Inflammatory macrophage treated with lipopolysaccharide for 4 hours (primary cell): ENCODE results near the gene SPATA6L.
A peak's percentile ranks its signal among the peaks of the same experiment; 100 is the strongest.

Experiments
- DNase-seq: peaks from one replicate; pipeline ENCODE4 v3.0.0-alpha.2; 2020

SPATA6L gene

GRCh38 chr9:4581861-4582565 lies 84.3 kb downstream of the SPATA6L start:
- no peak for DNase-seq

DNA sequence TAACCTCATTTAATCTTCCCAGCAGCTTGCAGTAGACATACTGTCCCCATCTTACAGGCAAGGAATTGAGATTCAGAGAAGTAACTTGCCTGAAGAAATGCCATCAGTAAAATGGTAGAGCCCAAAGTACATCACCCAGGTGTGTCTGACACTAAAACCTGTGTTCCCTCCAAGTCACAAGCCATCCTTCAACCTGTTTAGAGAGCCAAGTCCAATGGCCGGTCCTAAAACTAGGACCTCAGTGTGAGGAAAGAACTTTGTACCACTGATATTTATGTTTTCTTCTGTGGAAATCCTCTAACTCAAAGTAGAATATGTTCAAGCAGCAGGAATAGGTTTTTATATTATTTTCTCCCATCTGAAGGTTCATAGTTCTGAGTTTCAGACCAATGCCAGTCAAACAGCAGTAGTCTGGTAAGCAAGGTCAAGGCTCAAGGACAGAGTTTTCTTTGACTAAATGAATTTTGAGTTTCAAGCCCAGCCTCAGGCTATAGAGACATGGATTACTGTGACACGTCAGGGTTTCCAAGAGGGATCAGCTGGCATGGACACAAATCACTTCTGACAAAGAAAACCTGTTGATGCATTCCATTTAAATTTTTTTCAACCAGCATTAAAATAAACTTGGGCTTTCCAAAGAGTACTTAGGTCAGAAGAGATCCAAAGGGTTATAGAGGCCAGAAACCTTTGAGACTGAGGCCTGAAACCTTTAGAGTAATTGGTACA lies 85.1 kb downstream of the SPATA6L start:
- DNase-seq = no peak

DNA sequence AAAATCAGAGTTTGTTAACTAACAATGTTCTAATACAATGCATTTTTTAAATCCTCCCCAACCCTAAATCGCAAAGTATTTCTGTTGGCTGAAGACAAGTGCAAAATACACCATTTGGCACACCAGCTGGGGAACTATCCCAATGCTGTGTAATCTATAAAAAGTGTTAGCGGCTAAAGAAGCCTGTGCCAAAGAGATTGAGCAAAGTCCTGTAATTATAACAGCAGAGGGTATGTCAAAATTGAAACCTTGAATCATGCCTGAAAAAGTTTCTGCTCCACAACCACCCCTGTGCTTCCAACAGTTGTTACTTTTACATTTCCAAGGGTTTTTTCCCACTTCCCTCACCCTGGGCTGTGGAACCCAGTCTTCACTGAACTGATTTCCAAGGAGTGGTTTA lies 87.3 kb downstream of the SPATA6L start:
- no peak for DNase-seq

DNA sequence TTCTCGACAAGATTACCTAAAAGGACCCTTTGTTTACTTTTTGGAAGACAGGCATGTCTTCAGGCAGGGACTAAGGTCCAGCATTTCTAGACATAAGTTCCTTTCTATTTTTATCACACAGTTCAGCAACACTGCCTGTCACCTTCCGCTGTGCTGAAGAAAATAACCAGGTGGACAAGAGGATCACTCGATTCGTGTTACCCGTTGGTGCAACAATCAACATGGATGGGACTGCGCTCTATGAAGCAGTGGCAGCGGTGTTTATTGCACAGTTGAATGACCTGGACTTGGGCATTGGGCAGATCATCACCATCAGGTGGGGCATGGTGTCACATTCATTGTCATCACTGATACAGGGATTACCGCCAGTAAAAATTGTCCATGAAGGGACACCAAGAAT lies 89.8 kb downstream of the SPATA6L start:
- no peak for DNase-seq

DNA sequence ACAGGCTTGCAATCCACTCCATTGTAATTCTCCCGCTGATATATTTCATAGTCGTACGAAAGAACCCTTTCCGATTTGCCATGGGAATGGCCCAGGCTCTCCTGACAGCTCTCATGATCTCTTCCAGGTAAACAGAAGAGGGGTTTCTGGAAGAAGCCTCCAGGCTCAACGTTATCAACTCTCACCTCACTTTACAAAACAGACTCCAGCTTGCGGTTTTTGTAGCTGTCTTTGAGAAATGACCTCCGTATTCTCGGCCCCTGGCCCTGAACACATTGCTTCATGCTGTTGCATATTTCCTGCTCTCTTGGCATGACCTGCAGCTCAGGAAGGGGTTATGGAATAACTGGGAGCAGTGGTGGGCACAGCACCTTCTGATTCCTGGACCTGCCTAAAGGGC lies 90.3 kb downstream of the SPATA6L start:
- no peak for DNase-seq

DNA sequence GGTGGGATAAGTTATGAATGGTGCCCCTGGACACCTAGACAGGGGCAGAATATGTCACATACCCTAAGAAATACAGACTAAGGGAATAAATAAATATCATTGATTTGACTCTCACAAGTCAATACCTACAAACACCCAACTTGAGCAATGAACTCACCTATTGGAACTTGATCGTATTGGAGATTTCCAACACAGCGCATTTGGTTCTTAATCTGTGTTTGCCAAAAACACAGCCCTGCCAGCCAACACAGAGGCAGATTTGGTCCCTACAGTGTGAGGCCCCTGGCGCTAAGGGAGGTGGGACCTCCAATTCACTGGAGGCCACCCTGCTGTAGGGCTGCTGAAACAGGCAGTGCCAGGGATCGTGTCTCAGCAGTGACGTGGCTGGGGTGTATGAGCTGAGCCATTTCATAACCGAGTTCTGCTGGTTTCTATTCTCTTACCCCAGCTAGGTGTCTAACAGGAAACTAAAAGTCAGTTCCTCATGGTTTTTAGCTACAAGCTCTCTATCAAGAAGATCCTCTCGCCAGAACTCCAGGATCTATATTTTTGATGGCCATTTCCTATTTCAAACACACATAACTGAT lies 91.5 kb downstream of the SPATA6L start:
- DNase-seq = peak; percentile 4

- DNase-seq = no peak
These were observed 92.5 kb downstream of the SPATA6L start for GRCh38 chr9:4573634-4574389.

DNA sequence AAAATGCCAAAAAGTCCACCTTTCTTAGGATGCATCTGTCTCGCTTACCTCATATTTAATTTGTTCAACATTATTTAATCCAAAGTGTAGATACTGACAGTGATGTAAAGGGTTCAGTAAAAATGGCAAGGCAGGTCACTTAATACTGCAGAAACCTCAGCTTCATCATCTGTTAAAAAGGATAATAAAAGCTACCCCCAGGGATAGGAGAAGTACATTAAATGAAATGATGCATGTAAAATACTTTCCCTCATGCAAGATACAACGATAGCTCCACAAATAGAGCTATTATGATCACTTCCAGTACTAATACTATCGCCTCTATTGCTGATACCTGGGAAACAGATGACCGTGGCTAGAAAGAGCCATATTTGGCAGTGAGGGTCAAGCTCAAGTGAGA lies 93.1 kb downstream of the SPATA6L start:
- DNase-seq = no peak

GRCh38 chr9:4572184-4572826 lies 94.0 kb downstream of the SPATA6L start:
- DNase-seq = no peak

- no peak for DNase-seq
These were observed 97.2 kb downstream of the SPATA6L start for GRCh38 chr9:4569101-4569500.

GRCh38 chr9:4567601-4568000 lies 98.7 kb downstream of the SPATA6L start:
- no peak for DNase-seq

DNA sequence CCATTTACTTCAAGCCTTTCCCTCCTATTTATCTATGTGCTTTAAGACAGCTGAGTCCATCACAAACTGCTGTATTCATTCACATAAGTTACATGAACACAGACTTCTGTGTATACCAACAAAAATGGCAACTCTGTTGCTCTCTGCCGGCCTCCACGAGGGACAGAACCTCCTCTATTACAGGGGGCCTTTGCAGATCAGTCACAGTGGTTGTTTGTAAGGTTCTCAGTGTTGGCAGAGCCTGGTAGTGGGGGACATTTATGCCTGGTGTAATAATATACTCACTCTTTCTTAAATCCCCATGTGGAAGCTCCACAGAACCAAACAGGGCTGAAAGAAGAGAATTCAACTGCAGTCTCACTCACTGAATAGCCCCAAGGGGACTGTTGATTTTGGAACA lies 99.5 kb downstream of the SPATA6L start:
- no peak for DNase-seq

DNA sequence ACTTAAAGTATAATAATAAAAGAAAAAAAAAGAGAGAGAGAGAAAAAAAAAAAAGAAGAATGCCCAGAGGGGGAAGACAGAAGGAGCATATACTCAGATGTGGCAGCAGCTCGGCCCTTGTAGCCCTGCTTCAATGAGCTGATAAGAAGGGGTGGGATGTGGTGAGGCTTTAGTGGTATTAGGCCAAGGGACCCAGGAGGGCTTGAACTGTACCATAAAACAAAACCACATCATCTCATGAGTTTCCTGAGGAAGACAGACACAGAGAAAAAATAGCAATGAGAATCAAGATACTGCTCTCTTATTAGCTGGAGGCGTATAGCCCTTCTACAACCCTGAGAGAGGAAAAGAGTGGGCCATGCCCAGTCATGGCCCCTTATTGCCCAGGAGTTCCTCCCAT lies 103.2 kb downstream of the SPATA6L start:
- no peak for DNase-seq

GRCh38 chr9:4559261-4560182 lies 106.8 kb downstream of the SPATA6L start:
- no peak for DNase-seq

DNA sequence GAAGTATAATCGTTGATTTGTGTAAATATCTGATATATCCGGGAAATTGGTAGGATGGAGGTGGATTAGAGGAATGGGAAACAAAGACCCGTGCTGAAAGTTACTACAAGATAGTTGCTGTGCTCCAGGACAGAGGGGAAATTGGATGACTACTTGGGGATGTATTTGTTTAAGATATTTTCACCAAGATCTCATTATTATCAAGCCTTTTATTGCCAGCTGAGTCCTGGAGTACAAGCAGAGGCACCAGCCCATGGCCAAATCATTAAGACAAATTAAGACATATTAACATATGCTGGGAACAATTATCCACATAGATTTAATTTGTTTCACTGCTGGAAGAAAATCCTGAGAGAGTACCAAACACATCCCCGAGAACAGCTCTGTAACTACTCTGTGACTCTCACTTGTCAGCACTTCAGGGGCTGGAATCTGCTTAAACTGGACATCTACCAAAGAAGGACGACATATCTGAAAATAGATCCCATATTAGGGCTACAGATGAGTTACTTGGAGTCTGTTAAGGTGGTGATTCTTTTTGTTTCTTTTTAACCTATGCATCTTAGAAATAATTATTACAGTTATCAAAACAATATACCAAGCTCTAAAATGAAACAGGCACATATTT lies 107.8 kb downstream of the SPATA6L start:
- no peak for DNase-seq

- no peak for DNase-seq
These were observed 111.0 kb downstream of the SPATA6L start for GRCh38 chr9:4555236-4555635.

GRCh38 chr9:4553951-4554381 lies 112.3 kb downstream of the SPATA6L start:
- no peak for DNase-seq

DNA sequence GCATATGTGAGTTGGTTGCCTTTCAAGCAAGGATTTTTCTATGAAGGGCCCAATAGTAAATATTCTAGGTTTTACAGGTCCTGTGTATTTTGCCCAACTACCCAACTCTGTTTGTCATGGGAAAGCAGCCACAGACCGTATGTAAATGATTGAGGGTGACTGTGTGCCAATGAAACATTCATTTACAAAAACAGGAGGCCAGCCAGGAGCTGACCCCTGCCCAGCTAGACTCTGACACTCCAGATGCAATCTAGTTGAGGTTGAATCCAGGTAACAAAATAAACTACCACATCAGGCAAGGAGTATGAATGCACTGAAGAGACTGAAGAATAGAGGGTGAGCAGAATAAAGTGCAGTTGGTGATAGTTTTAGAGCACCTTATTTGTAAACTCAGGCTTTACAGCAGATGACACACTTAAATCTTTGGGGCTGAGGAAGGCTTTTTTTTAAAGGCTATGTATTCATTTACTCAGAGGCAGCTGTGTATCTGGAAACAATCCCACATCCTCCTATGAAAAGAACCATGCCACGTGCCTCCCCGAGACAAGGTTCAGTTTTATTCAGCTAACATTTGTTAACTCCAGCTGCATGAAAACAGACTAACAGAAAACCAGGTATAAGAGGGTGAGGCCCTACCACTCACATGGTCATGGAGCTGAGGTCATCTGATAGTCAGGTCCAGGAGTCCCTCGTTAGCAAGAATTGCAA lies 115.3 kb downstream of the SPATA6L start:
- DNase-seq = no peak

DNA sequence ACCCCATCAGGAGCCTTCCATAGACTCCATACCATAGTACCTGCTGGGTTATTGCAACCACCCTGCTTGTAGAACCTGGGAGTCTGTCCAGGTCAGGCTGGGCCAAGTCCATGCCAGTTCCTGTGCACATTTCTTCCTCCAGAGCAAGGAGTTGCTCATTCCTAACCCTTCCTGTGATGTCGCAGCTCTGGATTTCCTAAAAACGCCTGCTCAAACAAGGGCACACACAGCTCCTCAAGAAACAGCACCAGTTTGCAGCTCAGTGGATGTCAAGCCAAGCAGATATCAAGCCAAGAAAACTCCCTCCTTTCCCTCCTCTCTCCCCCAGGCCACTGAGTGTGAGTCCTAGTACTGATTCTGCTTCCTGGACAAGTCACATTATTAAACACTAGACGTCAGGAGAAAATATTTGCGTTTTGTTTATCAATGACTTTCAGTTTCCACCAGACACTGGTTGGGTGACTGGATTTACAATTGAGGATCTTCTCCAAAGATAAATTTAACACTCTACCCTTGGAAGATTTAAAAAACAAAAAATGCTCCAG lies 116.5 kb downstream of the SPATA6L start:
- no peak for DNase-seq
